Measurements from ENCODE around the gene CHKB.

DNA sequence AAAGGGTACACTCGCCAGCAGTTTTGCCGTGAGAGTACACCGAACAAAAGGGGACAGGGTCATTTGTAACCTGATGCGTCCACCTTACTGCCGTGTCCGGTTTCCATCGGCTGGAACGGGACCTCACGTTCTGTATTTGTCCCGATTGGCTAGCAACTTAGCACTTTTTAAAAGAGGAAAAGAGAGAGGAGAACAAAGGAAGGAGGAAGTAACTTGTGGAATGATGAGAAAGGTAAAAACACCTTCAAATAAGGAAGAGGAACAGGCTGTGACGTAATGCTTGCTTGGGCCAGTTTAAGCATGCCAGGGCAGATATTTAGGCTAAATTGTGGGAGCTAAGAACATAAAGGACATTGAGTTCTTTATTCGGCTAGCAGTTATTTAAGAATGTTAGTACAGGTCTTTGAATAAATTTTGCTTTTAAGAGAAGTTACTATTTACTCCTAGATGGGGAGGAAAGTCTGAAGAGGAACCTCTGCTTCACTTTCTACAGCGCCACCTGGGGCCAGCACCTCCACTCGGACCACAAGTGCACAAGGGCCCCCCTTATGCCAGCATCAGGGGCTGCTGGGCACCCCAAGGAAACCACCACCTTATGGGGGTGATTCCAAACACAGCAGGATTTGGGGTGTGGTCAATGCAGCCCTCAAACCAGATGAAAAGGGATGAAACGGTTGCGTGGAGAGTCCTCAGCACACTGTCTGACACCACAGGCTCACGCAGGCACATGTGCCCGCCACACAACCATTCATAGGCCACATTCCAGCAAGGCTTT is 39.5 kb upstream of the CHKB start:
- TF ChIP-seq, protein P1, sequence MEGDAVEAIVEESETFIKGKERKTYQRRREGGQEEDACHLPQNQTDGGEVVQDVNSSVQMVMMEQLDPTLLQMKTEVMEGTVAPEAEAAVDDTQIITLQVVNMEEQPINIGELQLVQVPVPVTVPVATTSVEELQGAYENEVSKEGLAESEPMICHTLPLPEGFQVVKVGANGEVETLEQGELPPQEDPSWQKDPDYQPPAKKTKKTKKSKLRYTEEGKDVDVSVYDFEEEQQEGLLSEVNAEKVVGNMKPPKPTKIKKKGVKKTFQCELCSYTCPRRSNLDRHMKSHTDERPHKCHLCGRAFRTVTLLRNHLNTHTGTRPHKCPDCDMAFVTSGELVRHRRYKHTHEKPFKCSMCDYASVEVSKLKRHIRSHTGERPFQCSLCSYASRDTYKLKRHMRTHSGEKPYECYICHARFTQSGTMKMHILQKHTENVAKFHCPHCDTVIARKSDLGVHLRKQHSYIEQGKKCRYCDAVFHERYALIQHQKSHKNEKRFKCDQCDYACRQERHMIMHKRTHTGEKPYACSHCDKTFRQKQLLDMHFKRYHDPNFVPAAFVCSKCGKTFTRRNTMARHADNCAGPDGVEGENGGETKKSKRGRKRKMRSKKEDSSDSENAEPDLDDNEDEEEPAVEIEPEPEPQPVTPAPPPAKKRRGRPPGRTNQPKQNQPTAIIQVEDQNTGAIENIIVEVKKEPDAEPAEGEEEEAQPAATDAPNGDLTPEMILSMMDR (IDR thresholded peaks at IDR 0.05; ENCODE audit: low read length): peak; percentile 83
- TF ChIP-seq EZH2 (IDR thresholded peaks at IDR 0.05; ENCODE audit: borderline replicate concordance, low read length): no peak
